ENCODE measurements around the gene NR1I3.

The NR1I3 gene

DNA sequence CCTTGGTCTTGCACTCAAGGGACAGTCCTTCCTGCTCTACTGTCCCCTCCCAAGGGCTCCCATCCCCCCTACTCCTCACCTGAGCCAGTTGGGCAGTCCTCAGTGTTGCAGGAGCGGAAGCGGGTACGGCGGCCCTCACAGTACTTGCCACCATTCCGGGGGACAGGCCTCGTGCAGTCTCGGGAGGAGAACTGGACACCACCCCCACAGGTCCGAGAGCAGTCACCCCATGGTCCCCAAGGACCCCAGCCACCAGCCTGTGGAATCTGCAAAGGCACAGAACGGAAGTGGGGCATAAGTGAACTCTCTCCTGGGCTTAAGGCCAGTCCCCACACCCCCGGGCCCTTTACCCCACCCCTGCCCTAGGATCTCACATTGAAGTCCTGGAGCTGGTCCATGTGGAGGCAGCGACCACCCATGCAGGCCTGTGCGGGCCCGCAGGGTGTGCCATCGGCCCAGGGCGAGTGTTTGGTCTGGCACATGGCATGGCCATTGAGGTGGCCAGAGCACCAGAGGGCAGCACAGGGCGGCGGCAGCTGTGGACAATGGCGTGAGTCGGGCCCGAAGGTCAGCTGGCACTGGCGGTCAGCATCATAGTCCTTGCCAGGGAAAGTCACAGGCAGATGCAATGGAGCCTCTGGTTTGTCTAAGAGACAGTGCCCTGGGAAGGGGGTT lies 44.3 kb downstream of the NR1I3 start:
- no peak for DNase-seq

DNA sequence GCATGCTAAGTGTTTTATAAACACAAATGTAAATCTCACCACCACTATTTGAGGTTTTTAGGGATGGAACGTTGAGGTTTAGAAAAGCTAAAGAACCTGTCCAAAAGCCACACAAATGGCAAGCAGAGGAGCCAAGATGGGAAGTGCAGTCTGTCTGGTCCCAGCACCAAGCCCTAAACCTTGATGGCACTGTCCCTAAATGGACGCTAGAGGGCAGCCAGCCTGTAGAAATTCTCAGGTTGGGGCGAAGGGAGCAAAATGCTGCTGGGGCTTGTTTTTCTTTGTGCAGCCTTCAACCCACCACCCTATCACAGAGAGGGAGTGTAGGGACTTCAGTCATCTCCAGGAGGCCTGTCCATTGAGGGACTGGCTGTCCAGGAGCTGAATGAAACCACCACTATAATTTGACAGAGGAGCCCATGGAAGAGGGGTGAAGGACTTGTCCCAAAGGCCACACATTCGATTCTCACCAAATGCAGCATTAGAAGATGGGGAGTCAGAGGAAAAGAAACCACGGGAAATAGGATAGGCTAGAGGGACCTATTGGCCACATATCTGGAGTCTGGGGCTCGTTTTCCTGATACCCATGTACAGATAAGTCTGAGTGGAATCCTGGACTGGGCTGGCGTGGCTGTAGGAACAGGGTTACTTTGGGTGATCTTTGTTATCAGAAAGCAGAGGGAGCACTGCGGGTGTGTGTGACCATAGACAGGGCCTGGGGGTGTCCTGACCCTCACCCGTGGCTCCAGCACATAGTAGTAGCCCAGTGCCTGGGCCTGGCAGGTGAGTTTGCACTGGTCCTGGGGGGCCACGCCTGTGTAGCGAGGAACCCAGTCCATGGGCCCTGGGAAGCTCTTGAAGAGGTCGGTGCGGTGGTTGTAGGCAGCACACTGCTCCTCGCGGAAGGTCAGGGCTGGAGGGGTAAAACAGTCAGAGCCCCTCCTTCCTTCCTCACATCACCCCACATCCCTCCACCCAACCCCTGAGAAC lies 45.2 kb downstream of the NR1I3 start:
- peak; percentile 87 for DNase-seq

DNA sequence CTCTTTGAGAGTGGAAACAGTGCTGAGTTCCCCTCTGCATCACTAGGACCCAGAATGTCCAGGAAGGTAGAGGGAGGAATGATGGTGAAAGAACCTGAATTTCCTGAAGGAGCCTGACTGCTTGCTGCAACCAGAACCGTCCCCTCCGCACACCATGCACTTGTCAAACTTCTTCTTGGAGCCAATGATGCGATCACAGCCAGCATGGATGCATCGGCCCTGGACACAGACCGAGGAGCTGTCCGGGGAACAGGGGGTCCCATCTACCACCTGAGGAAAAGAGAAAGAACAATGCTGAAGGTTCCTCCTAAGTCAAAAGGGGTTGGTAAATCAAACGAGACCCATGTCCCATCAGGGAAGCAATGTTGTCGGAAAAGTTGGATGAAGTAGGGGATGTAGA lies 46.0 kb downstream of the NR1I3 start:
- no peak for DNase-seq

DNA sequence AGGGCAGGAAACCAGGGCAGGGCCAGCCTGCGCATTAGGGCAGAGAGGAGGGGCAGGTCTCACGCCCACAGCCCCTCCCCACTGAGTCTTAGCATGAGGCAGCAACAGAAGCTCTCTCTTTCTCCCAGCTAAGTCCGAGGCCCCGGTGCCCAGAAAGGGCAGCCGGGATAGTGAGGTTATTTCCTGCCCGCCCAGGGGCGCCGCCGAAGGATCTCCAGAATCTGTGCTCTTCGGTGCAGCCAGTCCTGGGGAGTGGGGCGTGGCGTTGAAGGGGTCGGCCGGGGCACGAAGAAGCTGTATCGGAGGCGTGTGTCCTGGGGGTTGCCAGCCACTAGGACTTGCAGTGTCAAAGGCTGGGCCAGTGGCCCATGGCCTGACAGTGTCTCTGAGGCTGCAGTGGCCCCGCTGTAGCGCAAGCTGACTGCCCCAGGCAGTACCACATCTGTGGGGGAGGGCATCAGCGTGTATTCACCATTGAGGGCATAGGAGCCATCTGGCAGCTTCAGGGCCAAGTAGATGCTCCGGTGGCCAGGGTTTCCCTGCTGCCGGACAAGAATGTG lies 47.0 kb downstream of the NR1I3 start:
- peak; percentile 26 for DNase-seq

DNA sequence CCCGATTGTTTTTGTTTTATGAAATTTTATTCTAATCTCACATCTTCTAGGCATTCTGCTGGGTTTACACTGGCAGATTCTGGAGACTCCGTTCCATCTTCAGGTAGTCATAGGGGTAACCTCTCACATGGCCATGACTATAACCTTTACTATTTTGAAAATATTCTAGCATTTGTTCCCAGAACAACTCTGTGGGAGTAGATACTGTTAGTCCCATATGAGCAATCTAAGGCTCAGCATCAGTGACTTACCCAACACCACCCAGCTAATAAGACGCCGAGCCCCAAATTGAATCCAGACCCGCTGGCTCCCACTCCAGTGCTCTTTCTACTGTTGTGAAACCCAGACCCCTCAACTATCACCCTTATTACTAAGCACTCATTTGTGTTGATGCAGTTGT lies 49.0 kb downstream of the NR1I3 start:
- DNase-seq: no peak

DNA sequence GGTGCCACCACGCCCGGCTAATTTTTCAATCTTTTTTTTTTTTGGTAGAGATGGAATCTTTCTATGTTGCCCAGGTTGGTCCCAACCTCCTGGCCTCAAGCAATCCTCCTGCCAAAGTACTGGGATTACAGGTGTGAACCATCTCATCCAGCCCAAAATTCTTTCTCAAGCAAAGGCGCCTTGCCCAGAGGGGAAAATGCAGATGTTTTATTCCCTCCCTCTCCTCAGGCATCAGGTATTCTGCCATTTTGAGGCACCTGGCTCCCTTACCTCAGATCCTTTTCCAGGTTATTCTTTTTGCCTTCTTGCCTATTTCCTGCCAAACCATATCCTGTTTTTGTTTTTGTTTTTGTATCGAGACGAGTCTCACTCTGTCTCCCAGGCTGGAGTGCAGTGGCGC lies 49.6 kb downstream of the NR1I3 start:
- no peak for DNase-seq

DNA sequence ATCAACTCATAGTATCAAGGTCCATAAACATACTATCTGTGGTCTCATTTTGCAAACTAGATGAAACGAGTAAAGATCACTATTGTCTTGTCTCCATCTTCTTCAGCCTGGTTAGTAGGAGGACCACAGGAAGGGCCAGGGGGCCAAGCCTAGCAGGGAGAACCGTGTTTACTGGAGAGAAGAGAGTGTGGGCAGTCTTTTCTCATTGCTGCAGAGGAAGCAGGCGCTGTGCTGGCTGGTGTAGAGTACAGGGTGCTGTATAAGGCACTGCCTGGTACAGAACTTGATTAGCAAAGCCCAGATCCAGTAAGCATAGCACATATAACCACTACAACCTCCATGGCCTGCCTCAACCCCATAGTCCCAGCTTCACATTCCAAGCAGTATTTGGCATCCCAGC lies 50.7 kb downstream of the NR1I3 start:
- DNase-seq: no peak

DNA sequence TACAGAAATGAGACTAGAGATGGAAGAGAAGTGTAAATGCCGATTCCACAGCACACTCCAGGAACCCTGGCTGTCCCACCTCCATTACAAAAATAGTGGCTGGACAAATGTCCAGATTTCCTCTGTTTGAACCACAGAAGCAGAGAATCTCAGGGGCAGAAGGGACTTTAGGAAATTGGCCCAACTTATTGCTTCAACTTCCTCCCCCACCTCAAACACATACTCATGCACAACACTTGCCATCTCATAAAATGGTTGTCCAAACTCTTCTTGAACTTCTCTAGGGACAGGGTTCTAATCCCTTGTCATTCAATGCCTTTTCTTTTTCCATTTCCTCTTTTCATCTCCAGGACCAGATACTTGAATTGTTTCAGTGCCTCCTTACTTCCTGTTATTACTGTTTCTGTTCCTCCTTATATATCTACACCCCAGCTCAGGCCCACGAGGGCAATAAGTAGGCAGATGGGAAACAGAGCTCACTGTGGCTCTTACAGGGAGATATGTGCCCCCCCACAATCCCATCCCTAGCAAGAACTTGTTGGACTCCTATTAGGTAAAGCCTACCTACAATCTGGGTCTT lies 52.2 kb downstream of the NR1I3 start:
- DNase-seq: peak; percentile 67

DNA sequence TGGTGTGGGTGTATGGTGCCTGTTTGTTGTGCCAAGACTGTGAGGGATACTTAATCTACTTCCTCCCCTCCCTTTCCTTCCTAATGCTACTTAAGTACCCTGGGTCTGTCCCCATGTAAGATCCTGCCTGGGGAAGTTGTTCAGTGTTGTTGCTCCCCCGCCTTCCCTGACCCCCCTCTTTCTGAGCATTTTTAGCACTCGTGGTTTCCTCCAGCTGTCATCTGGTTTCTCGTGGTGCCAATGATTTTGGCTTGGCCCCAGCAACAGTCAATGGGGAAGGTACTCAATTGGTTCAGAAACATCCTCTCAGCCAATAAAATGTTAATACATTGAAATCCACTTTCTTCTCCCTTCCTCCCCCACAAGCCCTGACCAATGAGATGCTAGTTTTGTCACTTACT lies 52.7 kb downstream of the NR1I3 start:
- peak; percentile 97 for DNase-seq

DNA sequence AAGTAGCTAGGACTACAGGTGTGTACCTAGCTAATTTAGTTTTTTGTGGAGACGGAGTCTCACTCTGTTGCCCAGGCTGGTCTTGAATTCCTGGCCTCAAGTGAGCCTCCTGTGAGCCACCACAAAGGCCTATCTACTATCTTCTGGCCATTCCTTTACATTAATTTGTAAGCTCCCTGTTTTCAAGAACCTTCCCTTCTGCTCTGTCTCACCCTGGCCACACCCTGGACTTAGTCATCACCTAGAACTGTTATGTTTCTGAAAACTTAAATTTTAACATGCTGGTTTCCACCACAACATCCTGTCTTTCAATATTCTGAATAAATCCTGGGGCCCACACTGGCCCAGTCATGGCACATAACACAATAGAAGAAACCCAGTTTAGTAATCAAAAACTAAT lies 55.8 kb downstream of the NR1I3 start:
- DNase-seq: no peak

DNA sequence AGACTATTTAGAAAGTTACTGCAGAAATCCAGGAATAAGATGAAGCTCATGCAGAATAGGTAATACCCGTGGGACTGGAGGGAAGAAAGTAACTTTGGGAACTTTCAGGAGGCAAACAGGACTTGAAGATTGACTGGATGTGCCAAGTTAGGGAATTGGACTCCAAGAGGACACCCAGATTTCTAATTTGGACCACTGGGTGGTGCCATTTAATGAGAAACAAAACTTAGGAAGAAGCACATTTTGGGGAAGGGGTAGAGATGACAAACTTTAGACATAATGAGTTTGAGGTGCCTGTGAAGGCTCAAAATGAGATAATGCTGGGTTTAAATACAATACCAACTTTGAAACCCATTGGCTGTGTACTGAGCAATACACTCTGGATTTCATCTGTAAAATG lies 57.4 kb downstream of the NR1I3 start:
- DNase-seq: no peak

DNA sequence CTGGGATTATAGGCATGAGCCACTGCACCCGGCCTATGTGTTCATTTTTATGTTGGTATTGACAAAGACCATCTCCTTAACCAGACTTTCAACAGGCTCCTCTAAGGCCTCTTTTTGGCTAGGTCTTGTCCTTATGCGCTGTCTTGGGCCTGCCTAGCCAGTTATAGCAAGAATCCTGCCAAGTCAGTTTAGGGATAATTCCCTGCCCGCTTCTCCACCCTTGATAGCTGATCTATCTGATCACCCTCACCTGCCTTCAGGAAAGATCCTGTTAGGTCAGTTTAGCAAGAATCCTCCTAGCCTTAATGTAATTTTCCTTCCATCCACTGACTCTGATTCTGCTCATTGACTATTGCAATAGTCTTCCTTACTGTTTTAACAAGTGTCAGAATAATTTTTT lies 58.3 kb downstream of the NR1I3 start:
- no peak for DNase-seq

Measured in RPMI8226 (cell line).